ENCODE data around the gene ATXN7L3B.

ATXN7L3B gene

DNA sequence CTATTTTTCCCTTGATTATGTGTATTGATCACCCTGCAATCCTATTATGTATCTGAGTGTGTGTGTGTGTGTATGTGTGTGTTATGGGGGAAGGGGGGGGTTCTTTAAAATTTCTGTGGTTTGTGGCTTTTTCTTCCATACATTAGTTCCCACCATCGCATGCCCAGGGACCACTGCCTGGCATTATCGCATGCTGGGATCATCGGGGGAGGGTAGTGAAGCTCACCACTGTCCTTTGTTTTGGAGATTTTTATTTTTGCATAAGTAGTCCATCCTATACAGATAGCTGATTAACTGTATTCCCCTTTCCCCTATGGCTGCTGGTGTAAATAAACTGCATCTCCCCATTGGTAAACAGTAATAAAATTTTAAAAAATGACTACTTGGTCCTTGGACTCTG lies 3.4 kb downstream of the ATXN7L3B start:
- TF ChIP-seq, protein P1, sequence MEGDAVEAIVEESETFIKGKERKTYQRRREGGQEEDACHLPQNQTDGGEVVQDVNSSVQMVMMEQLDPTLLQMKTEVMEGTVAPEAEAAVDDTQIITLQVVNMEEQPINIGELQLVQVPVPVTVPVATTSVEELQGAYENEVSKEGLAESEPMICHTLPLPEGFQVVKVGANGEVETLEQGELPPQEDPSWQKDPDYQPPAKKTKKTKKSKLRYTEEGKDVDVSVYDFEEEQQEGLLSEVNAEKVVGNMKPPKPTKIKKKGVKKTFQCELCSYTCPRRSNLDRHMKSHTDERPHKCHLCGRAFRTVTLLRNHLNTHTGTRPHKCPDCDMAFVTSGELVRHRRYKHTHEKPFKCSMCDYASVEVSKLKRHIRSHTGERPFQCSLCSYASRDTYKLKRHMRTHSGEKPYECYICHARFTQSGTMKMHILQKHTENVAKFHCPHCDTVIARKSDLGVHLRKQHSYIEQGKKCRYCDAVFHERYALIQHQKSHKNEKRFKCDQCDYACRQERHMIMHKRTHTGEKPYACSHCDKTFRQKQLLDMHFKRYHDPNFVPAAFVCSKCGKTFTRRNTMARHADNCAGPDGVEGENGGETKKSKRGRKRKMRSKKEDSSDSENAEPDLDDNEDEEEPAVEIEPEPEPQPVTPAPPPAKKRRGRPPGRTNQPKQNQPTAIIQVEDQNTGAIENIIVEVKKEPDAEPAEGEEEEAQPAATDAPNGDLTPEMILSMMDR (IDR thresholded peaks at IDR 0.05; ENCODE audit: insufficient read depth, low read length) = no peak
- TF ChIP-seq GABPA (IDR thresholded peaks at IDR 0.05; ENCODE audit: low read depth) (no peak), POLR2AphosphoS5 (IDR thresholded peaks at IDR 0.05; ENCODE audit: low read depth) (no peak), SPI1 (IDR thresholded peaks at IDR 0.05; ENCODE audit: borderline replicate concordance, low read depth) (no peak)
- TF ChIP-seq, protein P2, sequence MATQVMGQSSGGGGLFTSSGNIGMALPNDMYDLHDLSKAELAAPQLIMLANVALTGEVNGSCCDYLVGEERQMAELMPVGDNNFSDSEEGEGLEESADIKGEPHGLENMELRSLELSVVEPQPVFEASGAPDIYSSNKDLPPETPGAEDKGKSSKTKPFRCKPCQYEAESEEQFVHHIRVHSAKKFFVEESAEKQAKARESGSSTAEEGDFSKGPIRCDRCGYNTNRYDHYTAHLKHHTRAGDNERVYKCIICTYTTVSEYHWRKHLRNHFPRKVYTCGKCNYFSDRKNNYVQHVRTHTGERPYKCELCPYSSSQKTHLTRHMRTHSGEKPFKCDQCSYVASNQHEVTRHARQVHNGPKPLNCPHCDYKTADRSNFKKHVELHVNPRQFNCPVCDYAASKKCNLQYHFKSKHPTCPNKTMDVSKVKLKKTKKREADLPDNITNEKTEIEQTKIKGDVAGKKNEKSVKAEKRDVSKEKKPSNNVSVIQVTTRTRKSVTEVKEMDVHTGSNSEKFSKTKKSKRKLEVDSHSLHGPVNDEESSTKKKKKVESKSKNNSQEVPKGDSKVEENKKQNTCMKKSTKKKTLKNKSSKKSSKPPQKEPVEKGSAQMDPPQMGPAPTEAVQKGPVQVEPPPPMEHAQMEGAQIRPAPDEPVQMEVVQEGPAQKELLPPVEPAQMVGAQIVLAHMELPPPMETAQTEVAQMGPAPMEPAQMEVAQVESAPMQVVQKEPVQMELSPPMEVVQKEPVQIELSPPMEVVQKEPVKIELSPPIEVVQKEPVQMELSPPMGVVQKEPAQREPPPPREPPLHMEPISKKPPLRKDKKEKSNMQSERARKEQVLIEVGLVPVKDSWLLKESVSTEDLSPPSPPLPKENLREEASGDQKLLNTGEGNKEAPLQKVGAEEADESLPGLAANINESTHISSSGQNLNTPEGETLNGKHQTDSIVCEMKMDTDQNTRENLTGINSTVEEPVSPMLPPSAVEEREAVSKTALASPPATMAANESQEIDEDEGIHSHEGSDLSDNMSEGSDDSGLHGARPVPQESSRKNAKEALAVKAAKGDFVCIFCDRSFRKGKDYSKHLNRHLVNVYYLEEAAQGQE (IDR thresholded peaks at IDR 0.05; ENCODE audit: insufficient replicate concordance, low read depth) = no peak
- no peak for DNase-seq (ENCODE audit: low read depth in 1 of 2, low spot score in 1 of 2)
- Histone ChIP-seq H3K27me3 (ENCODE audit: insufficient read depth, poor library complexity, severe bottlenecking) (no peaks in the 10 kb centered on the region), H3K27ac (replicated peaks) (no peak overlapping the region), H3K4me3 (replicated peaks; ENCODE audit: insufficient read depth, low read length) (no peak overlapping the region)

DNA sequence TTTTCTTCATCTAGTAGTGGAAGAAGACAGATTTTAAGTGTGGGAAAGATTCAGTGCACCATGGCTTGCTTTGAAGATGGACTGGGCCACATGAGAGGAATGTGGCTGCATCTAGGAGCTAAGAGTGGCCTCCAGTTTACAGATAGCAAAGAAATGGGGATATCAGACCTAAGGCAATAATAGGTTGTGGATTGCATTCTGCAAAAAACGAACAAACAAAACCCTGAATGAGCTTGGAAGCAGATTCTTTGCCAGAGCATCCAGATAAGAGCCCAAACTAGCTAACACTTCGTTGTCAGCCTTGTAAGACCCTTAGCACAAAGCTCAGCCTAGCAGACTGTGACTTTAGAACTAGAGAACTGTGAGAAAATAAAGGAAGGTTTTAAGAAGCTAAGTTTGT lies 9.6 kb downstream of the ATXN7L3B start:
- Histone ChIP-seq H3K27ac (replicated peaks) (no peak overlapping the region), H3K27me3 (ENCODE audit: insufficient read depth, poor library complexity, severe bottlenecking) (no peaks in the 10 kb centered on the region), H3K4me3 (replicated peaks; ENCODE audit: insufficient read depth, low read length) (no peak overlapping the region)
- TF ChIP-seq, protein P1 (IDR thresholded peaks at IDR 0.05; ENCODE audit: insufficient read depth, low read length) = no peak
- TF ChIP-seq, protein P2 (IDR thresholded peaks at IDR 0.05; ENCODE audit: insufficient replicate concordance, low read depth) = no peak
- TF ChIP-seq GABPA (IDR thresholded peaks at IDR 0.05; ENCODE audit: low read depth) (no peak), POLR2AphosphoS5 (IDR thresholded peaks at IDR 0.05; ENCODE audit: low read depth) (no peak), SPI1 (IDR thresholded peaks at IDR 0.05; ENCODE audit: borderline replicate concordance, low read depth) (no peak)
- DNase-seq (ENCODE audit: low read depth in 1 of 2, low spot score in 1 of 2) = no peak

DNA sequence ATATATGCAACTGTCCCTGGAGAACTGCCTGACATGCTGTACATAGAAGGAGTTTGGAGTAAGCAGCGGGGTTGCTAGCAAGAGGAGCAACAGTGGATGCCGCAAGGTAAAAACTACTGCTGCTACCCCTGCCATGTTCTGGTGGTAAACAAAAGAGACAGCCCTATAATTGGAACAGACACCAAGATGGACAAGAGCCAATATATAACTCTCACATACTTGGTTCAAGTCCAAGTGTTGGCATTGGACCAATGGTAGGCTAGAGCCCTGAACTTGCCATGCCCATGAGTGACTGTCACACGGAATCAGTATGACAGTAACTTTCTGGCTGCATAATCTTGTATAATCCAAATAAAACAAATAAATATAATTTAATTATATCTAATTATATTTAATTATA lies 13.7 kb downstream of the ATXN7L3B start:
- no peak for DNase-seq (ENCODE audit: low read depth in 1 of 2, low spot score in 1 of 2)
- no peak overlapping the region for H3K4me3 ChIP-seq (replicated peaks; ENCODE audit: insufficient read depth, low read length)

DNA sequence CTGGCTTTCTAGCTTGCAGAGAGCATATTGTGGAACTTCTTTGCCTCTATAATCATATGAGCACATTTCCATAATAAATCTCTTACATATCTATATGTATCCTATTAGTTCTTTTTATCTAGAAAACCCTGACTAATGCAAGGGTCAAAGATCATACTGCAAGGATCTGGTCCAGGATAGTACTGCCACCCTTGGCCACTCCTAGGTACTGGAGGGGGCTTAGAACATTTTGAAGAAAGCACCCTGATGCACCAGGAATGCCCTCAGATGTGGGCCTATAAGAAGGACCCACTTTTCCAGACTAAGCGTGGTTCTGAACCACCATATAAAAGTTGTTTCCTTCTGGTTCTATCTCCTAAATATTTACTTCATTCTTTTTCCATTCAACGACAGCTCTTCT lies 14.6 kb downstream of the ATXN7L3B start:
- DNase-seq (ENCODE audit: low read depth in 1 of 2, low spot score in 1 of 2) = no peak
- no peaks in the 10 kb centered on the region for H3K27me3 ChIP-seq (ENCODE audit: insufficient read depth, poor library complexity, severe bottlenecking)

More for the DNA sequence above, 13.7 kb downstream of the ATXN7L3B start:
- no peak for TF ChIP-seq SPI1 (IDR thresholded peaks at IDR 0.05; ENCODE audit: borderline replicate concordance, low read depth)
- Histone ChIP-seq H3K27ac (replicated peaks) (no peak overlapping the region), H3K27me3 (ENCODE audit: insufficient read depth, poor library complexity, severe bottlenecking) (no peaks in the 10 kb centered on the region)

More for the DNA sequence above, 14.6 kb downstream of the ATXN7L3B start:
- TF ChIP-seq POLR2AphosphoS5 (IDR thresholded peaks at IDR 0.05; ENCODE audit: low read depth) = no peak
- TF ChIP-seq, protein P2 (IDR thresholded peaks at IDR 0.05; ENCODE audit: insufficient replicate concordance, low read depth) = no peak
- TF ChIP-seq, protein P1 (IDR thresholded peaks at IDR 0.05; ENCODE audit: insufficient read depth, low read length) = no peak
- H3K4me3 ChIP-seq (replicated peaks; ENCODE audit: insufficient read depth, low read length) = no peak overlapping the region
- H3K27ac ChIP-seq (replicated peaks) = no peak overlapping the region

All from HL-60 (cell line).